H9 (cell line): ENCODE results near the gene CHN1. TPM values are rescaled to one million over a fixed set of nuclear protein-coding genes. Genes with fewer than 3 reads are reported as not detected.

ENCODE experiments used
- DNase-seq: peaks from one replicate; pipeline ENCODE4 v3.0.0-alpha.2; 2017
- H2AFZ ChIP-seq: one replicate; pipeline ENCODE4 v1.6.1; 2013; ENCODE audit warnings: mild to moderate bottlenecking, low read length, control low read depth, moderate library complexity
- H2AK5ac ChIP-seq: 2 replicates; pipeline ENCODE4 v1.6.1; 2013; ENCODE audit warnings: low read length, control low read depth, mixed read lengths; ENCODE audit not compliant: insufficient read length
- H2BK120ac ChIP-seq: one replicate; pipeline ENCODE4 v1.6.1; 2013; ENCODE audit warnings: low read depth, mild to moderate bottlenecking, low read length, control low read depth, inconsistent platforms; ENCODE audit not compliant: poor library complexity, severe bottlenecking
- H2BK12ac ChIP-seq: 2 replicates; pipeline ENCODE4 v1.6.1; 2013; ENCODE audit warnings: low read length, control low read depth, mixed read lengths, low read depth; ENCODE audit not compliant: insufficient read length
- H2BK15ac ChIP-seq: 2 replicates; pipeline ENCODE4 v1.6.1; 2013; ENCODE audit warnings: low read depth, low read length, control low read depth
- H2BK20ac ChIP-seq: one replicate; pipeline ENCODE4 v1.6.1; 2013; ENCODE audit warnings: low read depth, mild to moderate bottlenecking, low read length, control low read depth, inconsistent platforms; ENCODE audit not compliant: poor library complexity, severe bottlenecking
- H2BK5ac ChIP-seq: 2 replicates; pipeline ENCODE4 v1.6.1; 2013; ENCODE audit warnings: low read length, control low read depth, mixed read lengths; ENCODE audit not compliant: insufficient read length
- H3K14ac ChIP-seq: 2 replicates; pipeline ENCODE4 v1.6.1; 2013; ENCODE audit warnings: low read length, control low read depth; ENCODE audit not compliant: insufficient read depth
- H3K18ac ChIP-seq: 2 replicates; pipeline ENCODE4 v1.6.1; 2013; ENCODE audit warnings: low read depth, mild to moderate bottlenecking, mixed read lengths, low read length, control low read depth; ENCODE audit not compliant: insufficient read length
- H3K23ac ChIP-seq: 2 replicates; pipeline ENCODE4 v1.6.1; 2013; ENCODE audit warnings: low read length, control low read depth, mixed read lengths, low read depth; ENCODE audit not compliant: insufficient read length
- H3K23me2 ChIP-seq: 2 replicates; pipeline ENCODE4 v1.6.1; 2013; ENCODE audit warnings: low read depth, mild to moderate bottlenecking, mixed read lengths, low read length, control low read depth; ENCODE audit not compliant: insufficient read length, poor library complexity, severe bottlenecking
- H3K27ac ChIP-seq: 2 replicates; pipeline ENCODE4 v1.5.1; 2013; ENCODE audit warnings: low read length, control low read depth, mixed read lengths, low read depth; ENCODE audit not compliant: insufficient read length
- H3K27me3 ChIP-seq: 2 replicates; pipeline ENCODE4 v1.6.1; 2013; ENCODE audit warnings: low read length, control low read depth, inconsistent platforms; ENCODE audit not compliant: insufficient read depth
- H3K4ac ChIP-seq: 2 replicates; pipeline ENCODE4 v1.6.1; 2013; ENCODE audit warnings: low read depth, mild to moderate bottlenecking, control low read depth, inconsistent platforms, low read length, moderate library complexity
- H3K4me1 ChIP-seq: 2 replicates; pipeline ENCODE4 v1.6.1; 2013; ENCODE audit warnings: low read length, control low read depth, inconsistent platforms; ENCODE audit not compliant: insufficient read depth
- H3K4me2 ChIP-seq: 2 replicates; pipeline ENCODE4 v1.6.1; 2013; ENCODE audit warnings: low read length, control low read depth, mixed read lengths; ENCODE audit not compliant: insufficient read length, insufficient read depth
- H3K56ac ChIP-seq: 2 replicates; pipeline ENCODE4 v1.6.1; 2013; ENCODE audit warnings: low read depth, mild to moderate bottlenecking, mixed read lengths, low read length, control low read depth; ENCODE audit not compliant: insufficient read length
- H3K79me1 ChIP-seq: 2 replicates; pipeline ENCODE4 v1.6.1; 2013; ENCODE audit warnings: low read depth, mild to moderate bottlenecking, moderate library complexity, low read length, control low read depth, inconsistent platforms; ENCODE audit not compliant: insufficient read depth, poor library complexity, severe bottlenecking
- H3K79me2 ChIP-seq: 2 replicates; pipeline ENCODE4 v1.6.1; 2013; ENCODE audit warnings: low read length, control low read depth, inconsistent platforms; ENCODE audit not compliant: insufficient read depth
- H3K9ac ChIP-seq: 2 replicates; pipeline ENCODE4 v1.6.1; 2013; ENCODE audit warnings: low read length, control low read depth, mixed read lengths; ENCODE audit not compliant: insufficient read length; ENCODE audit errors: extremely low read depth
- H3K9me3 ChIP-seq: one replicate; pipeline ENCODE4 v1.6.1; 2013; ENCODE audit warnings: low read depth, low read length, inconsistent platforms; ENCODE audit not compliant: control insufficient read depth
- H3T11ph ChIP-seq: one replicate; pipeline ENCODE4 v1.6.1; 2013; ENCODE audit warnings: mild to moderate bottlenecking, low read length, control low read depth, inconsistent platforms
- H4K20me1 ChIP-seq: one replicate; pipeline ENCODE4 v1.6.1; 2013; ENCODE audit not compliant: control insufficient read depth, insufficient read length, insufficient read depth
- H4K5ac ChIP-seq: 2 replicates; pipeline ENCODE4 v1.6.1; 2013; ENCODE audit warnings: low read depth, mild to moderate bottlenecking, mixed read lengths, low read length, control low read depth; ENCODE audit not compliant: insufficient read length
- H4K8ac ChIP-seq: replicated peaks from 2 replicates; pipeline ENCODE4 v1.6.1; 2013; ENCODE audit warnings: low read length, control low read depth, mixed read lengths, low read depth; ENCODE audit not compliant: insufficient read length
- H4K91ac ChIP-seq: 2 replicates; pipeline ENCODE4 v1.6.1; 2013; ENCODE audit warnings: low read depth, mild to moderate bottlenecking, moderate library complexity, mixed read lengths, low read length, control low read depth; ENCODE audit not compliant: insufficient read length
- H3K27ac Mint-ChIP-seq, 3 experiments: 2 replicates in 2 of 3; 3 replicates in 1 of 3; pipeline ENCODE4 v1.8.0; 2020 to 2021; ENCODE audit warnings: mixed read lengths in 3 of 3, mild to moderate bottlenecking in 1 of 3, moderate library complexity in 1 of 3
- H3K27me3 Mint-ChIP-seq: 2 replicates; pipeline ENCODE4 v1.8.0; 2021; ENCODE audit warnings: low read depth, mild to moderate bottlenecking, moderate library complexity, mixed read lengths
- H3K36me3 Mint-ChIP-seq, 3 experiments: 2 replicates in 2 of 3; 3 replicates in 1 of 3; pipeline ENCODE4 v1.8.0; 2020 to 2021; ENCODE audit warnings: low read depth in 3 of 3, mixed read lengths in 3 of 3; ENCODE audit not compliant: insufficient read depth in 1 of 3
- H3K4me1 Mint-ChIP-seq, 2 experiments: 2 replicates each; pipeline ENCODE4 v1.8.0; 2020; ENCODE audit warnings: mixed read lengths in 2 of 2
- H3K4me3 Mint-ChIP-seq, 2 experiments: 2 replicates in 1 of 2; 3 replicates in 1 of 2; pipeline ENCODE4 v1.8.0; 2020 to 2021; ENCODE audit warnings: mild to moderate bottlenecking in 2 of 2, mixed read lengths in 2 of 2, moderate library complexity in 1 of 2
- H3K9me3 Mint-ChIP-seq, 2 experiments: 2 replicates in 1 of 2; 3 replicates in 1 of 2; pipeline ENCODE4 v1.8.0; 2020; ENCODE audit warnings: mild to moderate bottlenecking in 2 of 2, mixed read lengths in 2 of 2, moderate library complexity in 1 of 2
- CTCF ChIP-seq: fragments of 200-600 bp; sonication (generic); conservative IDR thresholded peaks from 3 replicates; pipeline ENCODE4 v1.8.0; 2021; ENCODE audit warnings: antibody characterized with exemption, mild to moderate bottlenecking
- WGBS: extraction: QIAGEN DNeasy Blood & Tissue Kit; methylation state at CpG from one replicate; pipeline ENCODE4 v1.1.7; 2013; ENCODE audit warnings: missing lambda C conversion rate, low lambda C conversion rate, mixed read lengths; ENCODE audit not compliant: insufficient read length; ENCODE audit errors: extremely low coverage; 5-methylcytosine and 5-hydroxymethylcytosine counted together
- total RNA-seq: library from RNA; stranded (reverse); gene quantifications from 2 replicates; pipeline ENCODE4 v1.2.1, GENCODE V29; 2021

Gene CHN1
- total RNA-seq, 1 experiment from 2014 or later: 33.9 TPM

DNA sequence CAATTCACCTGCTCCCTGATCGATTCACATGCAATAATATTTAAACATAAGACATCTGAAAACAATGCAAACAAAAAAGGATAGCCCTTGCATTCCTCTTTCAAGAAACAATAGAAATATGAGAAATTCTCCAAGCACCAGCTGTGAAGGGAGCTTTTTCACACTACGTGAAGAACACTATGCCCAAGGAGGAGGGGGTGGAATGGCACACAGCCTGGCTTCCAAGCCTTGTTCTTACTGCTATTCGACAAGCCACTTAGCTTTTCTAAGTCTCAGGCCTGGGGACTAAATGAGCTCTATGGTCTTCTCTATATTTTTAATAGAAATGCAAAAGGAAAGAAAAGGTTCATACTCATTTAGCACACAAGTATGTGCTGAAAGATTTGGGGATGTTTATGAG lies 148.7 kb downstream of the CHN1 start:
- no CpG with 5 or more reads among the region's 3 CpGs for WGBS
- no peak overlapping the region for H2BK12ac ChIP-seq
- Mint-ChIP-seq H3K27ac (peak overlapping the region in 1 of 3 experiments; percentile 59; a peak in 3 of 7 replicates), H3K36me3 (peaks cover 0 to 21% (median 14%) of the 10 kb centered on the region in 3 experiments; a peak in 5 of 7 replicates), H3K4me1 (peaks cover 23 to 28% of the 10 kb centered on the region in 2 experiments), H3K27me3 (no peaks in the 10 kb centered on the region), H3K4me3 (no peak overlapping the region), H3K9me3 (peaks cover 0 to 4% of the 10 kb centered on the region in 2 experiments; a peak in 1 of 5 replicates)
- H2BK20ac ChIP-seq: no peak overlapping the region
- no peaks in the 10 kb centered on the region for H3K27me3 ChIP-seq
- peaks cover 3% of the 10 kb centered on the region; the same call in 1 of the 2 replicates for H3K4me1 ChIP-seq
- no peaks in the 10 kb centered on the region for H3K79me2 ChIP-seq
- H4K20me1 ChIP-seq: no peaks in the 10 kb centered on the region
- no peak overlapping the region for H2BK120ac ChIP-seq
- no peak overlapping the region for H4K8ac ChIP-seq
- no peak for TF ChIP-seq CTCF
- no peak overlapping the region for H3K23ac ChIP-seq
- H3K23me2 ChIP-seq: no peaks in the 10 kb centered on the region
- no peak overlapping the region for H3K9ac ChIP-seq
- H3K9me3 ChIP-seq: no peaks in the 10 kb centered on the region
- H2AFZ ChIP-seq: no peak overlapping the region
- no peak overlapping the region for H4K91ac ChIP-seq
- H4K5ac ChIP-seq: no peak overlapping the region
- H3T11ph ChIP-seq: no peak overlapping the region
- H3K79me1 ChIP-seq: no peaks in the 10 kb centered on the region
- H3K4me2 ChIP-seq: no peak overlapping the region
- no peak for DNase-seq
- no peak overlapping the region for H3K4ac ChIP-seq
- no peak overlapping the region for H3K14ac ChIP-seq
- H2BK5ac ChIP-seq: no peak overlapping the region
- no peak overlapping the region for H2AK5ac ChIP-seq
- no peak overlapping the region for H3K56ac ChIP-seq
- no peak overlapping the region for H3K27ac ChIP-seq
- no peak overlapping the region for H3K18ac ChIP-seq
- H2BK15ac ChIP-seq: no peak overlapping the region
